Stimulated activated CD8-positive, alpha-beta memory T cell treated with anti-CD3 and anti-CD28 coated beads, Interleukin-4, amount 100 ng/mL, for 1 hour (primary cell): ENCODE measurements around the gene SCAMP3.

Source experiments
- DNase-seq, 2 donors: peaks; one replicate each; pipeline ENCODE4 v3.0.0-alpha.2; 2020; ENCODE audit warnings: low read depth in 2 of 2, low spot score in 1 of 2

Gene SCAMP3

DNA sequence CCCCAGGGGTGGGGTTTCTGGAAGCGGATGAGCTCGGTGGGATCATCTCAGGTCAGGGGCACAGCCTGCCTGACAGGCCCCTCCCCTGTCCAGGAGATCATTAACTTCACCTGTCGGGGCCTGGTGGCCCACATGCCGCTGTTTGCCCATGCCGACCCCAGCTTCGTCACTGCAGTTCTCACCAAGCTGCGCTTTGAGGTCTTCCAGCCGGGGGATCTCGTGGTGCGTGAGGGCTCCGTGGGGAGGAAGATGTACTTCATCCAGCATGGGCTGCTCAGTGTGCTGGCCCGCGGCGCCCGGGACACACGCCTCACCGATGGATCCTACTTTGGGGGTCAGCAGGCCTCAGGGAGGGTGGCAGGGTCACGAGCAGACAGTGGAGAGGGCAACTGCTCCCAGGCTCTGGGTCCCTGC, 23.5 kb upstream of the SCAMP3 start:
- DNase-seq: no peak

GRCh38 chr1:155285063-155285462, 22.9 kb upstream of the SCAMP3 start:
- DNase-seq: no peak

- DNase-seq: no peak
Observed at GRCh38 chr1:155284476-155284875, 22.3 kb upstream of the SCAMP3 start.

- DNase-seq: no peak
Observed at GRCh38 chr1:155282488-155283091, 20.4 kb upstream of the SCAMP3 start.

DNA sequence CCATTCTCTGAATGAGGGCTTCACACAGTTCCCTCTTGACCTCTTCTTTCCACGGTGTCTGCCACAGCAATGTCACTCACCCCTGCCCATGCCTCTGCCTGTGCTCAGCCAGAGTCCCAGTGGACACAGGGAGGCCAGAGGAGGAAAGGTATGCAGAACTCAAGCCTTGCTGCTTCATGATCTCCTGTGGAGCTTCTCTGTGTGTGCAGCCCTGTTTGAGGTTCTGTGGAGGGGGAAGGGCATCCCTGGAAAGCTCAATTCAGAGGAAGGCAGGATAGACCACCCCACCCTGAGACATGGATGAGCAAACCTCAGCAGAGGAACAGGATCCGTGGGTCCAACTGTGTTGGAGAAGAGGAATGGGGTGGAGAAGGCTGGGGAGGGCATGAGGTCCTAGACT, 17.1 kb upstream of the SCAMP3 start:
- DNase-seq: no peak

DNA sequence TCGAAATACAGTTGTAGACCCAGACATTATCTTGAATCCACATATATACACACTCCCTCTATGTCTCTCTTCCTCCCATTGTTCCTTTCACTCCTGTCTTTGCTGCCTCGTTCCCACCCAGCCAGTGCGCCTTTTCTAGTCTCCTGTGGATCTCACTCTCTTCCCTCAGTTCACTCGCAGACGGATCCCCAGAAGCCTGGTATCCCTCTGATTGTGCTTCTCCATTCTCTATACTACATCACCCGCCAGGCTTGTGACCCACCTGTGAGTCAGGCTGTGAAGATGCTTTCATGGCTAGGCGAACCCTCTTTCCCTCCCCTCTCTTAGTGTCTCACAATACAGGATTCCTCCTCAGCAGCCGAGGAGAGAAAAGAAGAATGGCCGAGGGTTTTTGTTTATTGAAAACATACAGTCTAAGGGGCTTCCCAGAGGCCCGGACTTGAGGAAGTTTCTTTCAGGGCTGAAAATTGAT, 16.6 kb upstream of the SCAMP3 start:
- DNase-seq: no peak

GRCh38 chr1:155277902-155278688, 15.9 kb upstream of the SCAMP3 start:
- DNase-seq: peak; percentile 39 to 48

DNA sequence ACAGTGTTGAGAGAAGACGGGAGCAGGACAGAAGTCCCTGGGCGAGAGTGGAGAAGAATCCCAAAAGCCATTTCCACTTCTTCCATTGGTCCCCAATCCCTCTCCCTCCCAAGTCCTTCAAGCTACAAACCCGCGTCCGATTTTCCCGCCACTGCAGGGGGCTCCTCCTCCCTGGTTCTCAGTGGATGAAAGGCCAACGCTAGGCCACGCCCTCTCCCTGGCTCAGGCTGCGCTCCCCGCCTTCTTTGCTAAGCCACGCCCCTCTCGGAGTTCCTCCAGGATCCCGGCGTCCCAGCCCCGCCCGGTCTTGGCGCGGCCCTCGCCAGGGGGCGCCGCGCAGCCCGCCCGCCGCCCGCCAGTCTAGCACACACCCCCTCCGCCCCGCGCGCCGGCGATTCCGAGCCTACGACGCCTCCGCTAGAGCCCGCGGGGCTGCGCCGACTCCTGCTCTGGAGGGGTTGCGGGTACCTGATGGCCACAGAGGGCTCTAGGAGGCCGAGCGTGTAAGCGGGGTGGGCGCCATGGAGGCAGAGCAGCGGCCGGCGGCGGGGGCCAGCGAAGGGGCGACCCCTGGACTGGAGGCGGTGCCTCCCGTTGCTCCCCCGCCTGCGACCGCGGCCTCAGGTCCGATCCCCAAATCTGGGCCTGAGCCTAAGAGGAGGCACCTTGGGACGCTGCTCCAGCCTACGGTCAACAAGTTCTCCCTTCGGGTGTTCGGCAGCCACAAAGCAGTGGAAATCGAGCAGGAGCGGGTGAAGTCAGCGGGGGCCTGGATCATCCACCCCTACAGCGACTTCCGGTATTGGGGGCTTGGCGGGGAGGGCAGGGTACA, 15.1 kb upstream of the SCAMP3 start, which contains the start of gene HCN3:
Gene HCN3 (plus strand): TSS at position 394 of the 832 bp plus-strand sequence. CDS start 128 bp downstream, at position 522.
- DNase-seq: peak; percentile 83

DNA sequence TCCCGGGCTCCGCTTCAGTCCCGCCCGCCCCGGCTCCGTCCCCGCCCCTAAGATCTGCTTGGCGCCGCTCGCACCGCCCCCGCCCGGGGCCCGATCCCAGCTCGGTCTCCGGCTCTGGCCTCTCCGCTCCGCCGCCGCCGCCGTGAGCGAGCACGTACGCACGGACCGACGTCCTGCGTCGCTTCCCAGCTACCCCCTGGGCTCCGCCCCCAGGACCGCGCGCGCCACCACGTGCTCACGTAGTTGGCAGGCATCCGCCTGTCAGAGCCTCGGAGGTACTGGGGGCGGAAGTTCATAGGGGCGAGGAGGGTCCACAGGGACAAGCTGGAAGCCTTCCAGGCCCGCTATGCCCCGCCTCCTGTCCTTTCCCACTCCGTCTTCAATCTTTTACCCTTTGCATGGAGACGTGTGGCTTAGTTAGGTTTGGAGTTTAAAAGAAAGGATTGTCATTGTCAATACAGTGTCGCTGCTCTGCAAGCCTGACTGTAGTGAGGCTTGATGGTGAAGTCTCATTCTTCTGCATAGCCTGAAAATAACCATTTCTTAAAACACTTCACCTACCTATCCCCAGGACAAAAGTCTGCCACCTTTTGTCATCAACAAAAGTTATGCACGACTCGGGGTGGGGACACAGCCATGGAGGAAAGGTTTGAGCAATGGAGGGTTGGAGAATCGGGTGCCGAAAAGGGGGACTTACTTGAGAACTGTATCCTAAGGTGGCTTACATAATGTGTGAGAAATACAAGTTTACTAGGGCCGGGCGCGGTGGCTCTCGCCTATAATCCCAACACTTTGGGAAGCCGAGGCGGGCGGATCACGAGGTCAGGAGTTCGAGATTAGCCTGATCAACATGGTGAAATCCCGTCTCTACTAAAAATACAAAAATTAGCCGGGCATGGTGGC, 11.4 kb upstream of the SCAMP3 start, which contains the start of gene CLK2:
Gene CLK2 (minus strand): TSS at position 162 of the 903 bp plus-strand sequence. CDS start 2,527 bp downstream, outside the sequence.
- peak; percentile 83 to 91 for DNase-seq

DNA sequence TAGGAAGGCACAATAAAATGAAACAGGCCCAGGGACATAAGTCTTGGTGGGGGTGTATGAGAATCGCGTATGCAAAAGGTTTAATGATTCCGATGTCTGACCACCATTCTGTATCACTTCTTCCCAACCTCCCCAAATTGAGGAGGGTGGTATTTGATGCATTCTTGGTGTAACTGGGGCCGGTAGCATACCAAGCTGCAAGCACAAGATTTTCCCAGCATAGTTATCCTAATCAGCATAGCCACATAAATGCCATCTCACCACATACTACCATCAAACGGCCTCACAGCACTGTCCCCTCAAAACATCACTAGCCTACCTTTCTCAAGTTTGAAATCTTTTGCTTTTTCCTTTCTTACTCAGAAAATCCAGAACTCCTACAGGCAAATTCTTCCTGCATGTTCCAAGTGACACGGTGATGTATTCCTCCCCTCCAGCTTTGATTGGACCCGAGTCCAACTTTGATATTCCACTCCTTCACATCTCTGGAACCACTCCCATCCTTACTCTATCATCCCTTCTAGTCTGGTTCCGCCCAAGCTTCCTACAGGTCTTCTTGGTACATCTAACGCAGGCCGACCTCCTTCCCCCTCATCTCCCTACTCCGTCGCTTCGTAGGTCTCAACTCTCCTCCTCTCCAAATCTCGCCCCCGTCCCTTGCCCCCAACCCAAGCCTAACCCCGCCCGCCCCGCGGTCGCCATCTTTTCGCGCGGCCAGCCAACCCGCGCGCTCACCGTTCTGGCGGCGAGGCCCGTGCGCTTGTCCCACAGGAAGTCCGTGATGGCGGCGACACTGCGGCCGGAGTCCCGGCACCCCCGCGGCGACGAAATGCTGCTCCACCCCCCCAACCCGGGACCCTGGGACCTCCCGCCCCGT, 10.5 kb upstream of the SCAMP3 start:
- DNase-seq: peak in 1 of 2 donors; percentile 25

GRCh38 chr1:155269381-155269780, 7.2 kb upstream of the SCAMP3 start:
- DNase-seq: no peak

DNA sequence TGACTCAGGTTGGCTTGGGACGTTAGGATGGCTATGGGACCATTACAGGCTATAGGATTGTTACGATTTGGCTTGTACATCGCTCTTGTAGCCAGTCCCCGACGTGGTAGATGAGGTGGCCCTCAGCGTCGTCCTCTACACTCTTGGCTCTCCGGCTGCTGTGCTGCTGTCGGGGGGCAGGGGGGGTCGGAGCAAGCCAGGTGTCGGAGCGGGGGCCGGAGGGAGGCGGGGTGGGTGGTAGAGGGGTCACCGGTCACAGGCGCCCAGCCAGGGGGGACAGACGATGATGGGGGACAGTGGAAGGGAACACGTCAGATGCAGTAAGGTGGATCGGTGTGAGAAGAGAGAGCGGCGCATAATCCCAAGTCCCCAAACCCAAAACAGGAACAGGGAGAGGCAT, 6.5 kb upstream of the SCAMP3 start:
- DNase-seq: no peak

- no peak for DNase-seq
Observed at GRCh38 chr1:155267373-155267772, 5.2 kb upstream of the SCAMP3 start.

- no peak for DNase-seq
Observed at GRCh38 chr1:155266553-155266952, 4.4 kb upstream of the SCAMP3 start.

GRCh38 chr1:155263067-155263466, 907 bp upstream of the SCAMP3 start:
- no peak for DNase-seq

DNA sequence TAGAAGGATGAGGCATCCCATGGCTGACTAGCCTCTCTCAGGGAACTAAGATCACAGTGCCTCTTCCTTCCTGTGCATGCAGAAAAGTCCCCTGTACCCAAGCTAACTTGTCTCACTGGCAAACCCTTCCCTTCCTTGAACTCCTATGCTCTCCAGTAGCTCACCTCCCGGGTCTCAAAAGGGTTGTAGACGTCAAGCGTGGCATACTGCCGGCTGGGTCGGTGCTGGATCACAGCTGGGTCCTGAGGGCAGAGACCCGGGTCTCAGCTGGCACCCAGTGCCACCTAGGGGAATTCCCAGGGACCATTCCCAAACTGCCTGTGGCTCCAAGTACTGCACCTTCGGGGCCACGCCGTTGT, 688 bp downstream of the SCAMP3 start:
- no peak for DNase-seq

DNA sequence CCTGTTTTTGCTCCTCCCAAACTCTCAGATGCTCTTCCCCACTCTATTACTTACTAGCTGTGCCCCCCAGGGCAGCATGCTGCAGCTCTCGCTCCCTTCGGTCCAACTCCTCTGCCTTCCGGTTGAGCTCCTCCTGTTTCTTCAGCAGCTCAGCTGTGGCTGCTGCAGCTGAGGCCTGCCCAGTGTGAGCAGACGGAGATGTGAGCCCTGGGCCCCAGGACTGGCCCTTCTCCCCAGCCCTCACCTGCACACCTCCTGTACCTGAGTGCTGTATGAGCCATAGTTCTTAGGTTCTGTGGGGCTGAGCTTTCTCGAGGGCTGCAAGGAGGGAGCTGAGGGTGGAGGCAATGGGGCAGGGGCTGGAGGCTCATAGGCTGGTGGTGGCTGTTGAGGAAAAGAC, 1.9 kb downstream of the SCAMP3 start:
- no peak for DNase-seq

GRCh38 chr1:155256058-155256852, 5.9 kb downstream of the SCAMP3 start:
- no peak for DNase-seq
